ENCODE measurements around the gene FRMD3. TPM values are rescaled to one million over a fixed set of nuclear protein-coding genes. Genes with fewer than 3 reads are reported as not detected.

The FRMD3 gene
- polyA plus RNA-seq, 1 donor from 2014 or later: 13.0 TPM

GRCh38 chr9:83544002-83544698 lies 5.9 kb upstream of the FRMD3 start:
- Histone ChIP-seq H3F3A (ENCODE audit: insufficient read depth, low read length, poor library complexity, severe bottlenecking) (no peaks in the 10 kb centered on the region), H3K9me3 (ENCODE audit: low read length) (no peaks in the 10 kb centered on the region), H2AFZ (ENCODE audit: low read depth, low read length) (no peak overlapping the region), H3K9ac (ENCODE audit: low read length) (no peak overlapping the region), H3K79me2 (replicated peaks; ENCODE audit: insufficient read depth, low read length) (no peaks in the 10 kb centered on the region), H3K4me2 (ENCODE audit: low read length) (no peak overlapping the region), H4K20me1 (ENCODE audit: insufficient read depth) (no peaks in the 10 kb centered on the region), H3K9me2 (ENCODE audit: insufficient read depth, low read length) (no peaks in the 10 kb centered on the region), H3K4me3 (ENCODE audit: low read length) (no peak overlapping the region), H3K36me3 (ENCODE audit: insufficient read depth, low read length) (no peaks in the 10 kb centered on the region), H3K27ac (ENCODE audit: low read length) (no peak overlapping the region), H3K27me3 (ENCODE audit: insufficient read depth, low read depth, low read length) (no peaks in the 10 kb centered on the region)
- peak; percentile 66 for TF ChIP-seq RAD21 (conservative IDR thresholded peaks at IDR 0.05)
- TF ChIP-seq CTCF (IDR thresholded peaks at IDR 0.05; ENCODE audit: poor library complexity, severe bottlenecking): peak; percentile 65
- TF ChIP-seq SMC3 (conservative IDR thresholded peaks at IDR 0.05; ENCODE audit: poor library complexity): peak; percentile 70
- TF ChIP-seq POLR2AphosphoS5 (IDR thresholded peaks at IDR 0.05): no peak

GRCh38 chr9:83538890-83539238 lies 663 bp upstream of the FRMD3 start:
- Histone ChIP-seq H2AFZ (ENCODE audit: low read depth, low read length) (peak overlapping the region; percentile 82), H3K4me2 (ENCODE audit: low read length) (peak overlapping the region; percentile 43), H3K4me3 (ENCODE audit: low read length) (peak overlapping the region; percentile 95), H3F3A (ENCODE audit: insufficient read depth, low read length, poor library complexity, severe bottlenecking) (no peaks in the 10 kb centered on the region), H3K27ac (ENCODE audit: low read length) (peak overlapping the region; percentile 65), H3K27me3 (ENCODE audit: insufficient read depth, low read depth, low read length) (peaks cover 16% of the 10 kb centered on the region), H3K9me3 (ENCODE audit: low read length) (no peaks in the 10 kb centered on the region), H3K79me2 (replicated peaks; ENCODE audit: insufficient read depth, low read length) (no peaks in the 10 kb centered on the region), H3K9ac (ENCODE audit: low read length) (peak overlapping the region; percentile 78), H4K20me1 (ENCODE audit: insufficient read depth) (no peaks in the 10 kb centered on the region), H3K36me3 (ENCODE audit: insufficient read depth, low read length) (no peaks in the 10 kb centered on the region), H3K9me2 (ENCODE audit: insufficient read depth, low read length) (no peaks in the 10 kb centered on the region)
- no peak for TF ChIP-seq RAD21 (conservative IDR thresholded peaks at IDR 0.05)
- TF ChIP-seq CTCF (IDR thresholded peaks at IDR 0.05; ENCODE audit: poor library complexity, severe bottlenecking): no peak
- no peak for TF ChIP-seq EZH2 (IDR thresholded peaks at IDR 0.05; ENCODE audit: borderline replicate concordance, insufficient read depth, low read length, poor library complexity, severe bottlenecking)
- no peak for TF ChIP-seq MXI1 (conservative IDR thresholded peaks at IDR 0.05; ENCODE audit: poor library complexity, severe bottlenecking)
- TF ChIP-seq SMC3 (conservative IDR thresholded peaks at IDR 0.05; ENCODE audit: poor library complexity): no peak
- TF ChIP-seq EP300 (conservative IDR thresholded peaks at IDR 0.05; ENCODE audit: poor library complexity, severe bottlenecking): no peak
- TF ChIP-seq TAF1 (IDR thresholded peaks at IDR 0.05; ENCODE audit: low read depth): no peak
- TF ChIP-seq, protein P1, sequence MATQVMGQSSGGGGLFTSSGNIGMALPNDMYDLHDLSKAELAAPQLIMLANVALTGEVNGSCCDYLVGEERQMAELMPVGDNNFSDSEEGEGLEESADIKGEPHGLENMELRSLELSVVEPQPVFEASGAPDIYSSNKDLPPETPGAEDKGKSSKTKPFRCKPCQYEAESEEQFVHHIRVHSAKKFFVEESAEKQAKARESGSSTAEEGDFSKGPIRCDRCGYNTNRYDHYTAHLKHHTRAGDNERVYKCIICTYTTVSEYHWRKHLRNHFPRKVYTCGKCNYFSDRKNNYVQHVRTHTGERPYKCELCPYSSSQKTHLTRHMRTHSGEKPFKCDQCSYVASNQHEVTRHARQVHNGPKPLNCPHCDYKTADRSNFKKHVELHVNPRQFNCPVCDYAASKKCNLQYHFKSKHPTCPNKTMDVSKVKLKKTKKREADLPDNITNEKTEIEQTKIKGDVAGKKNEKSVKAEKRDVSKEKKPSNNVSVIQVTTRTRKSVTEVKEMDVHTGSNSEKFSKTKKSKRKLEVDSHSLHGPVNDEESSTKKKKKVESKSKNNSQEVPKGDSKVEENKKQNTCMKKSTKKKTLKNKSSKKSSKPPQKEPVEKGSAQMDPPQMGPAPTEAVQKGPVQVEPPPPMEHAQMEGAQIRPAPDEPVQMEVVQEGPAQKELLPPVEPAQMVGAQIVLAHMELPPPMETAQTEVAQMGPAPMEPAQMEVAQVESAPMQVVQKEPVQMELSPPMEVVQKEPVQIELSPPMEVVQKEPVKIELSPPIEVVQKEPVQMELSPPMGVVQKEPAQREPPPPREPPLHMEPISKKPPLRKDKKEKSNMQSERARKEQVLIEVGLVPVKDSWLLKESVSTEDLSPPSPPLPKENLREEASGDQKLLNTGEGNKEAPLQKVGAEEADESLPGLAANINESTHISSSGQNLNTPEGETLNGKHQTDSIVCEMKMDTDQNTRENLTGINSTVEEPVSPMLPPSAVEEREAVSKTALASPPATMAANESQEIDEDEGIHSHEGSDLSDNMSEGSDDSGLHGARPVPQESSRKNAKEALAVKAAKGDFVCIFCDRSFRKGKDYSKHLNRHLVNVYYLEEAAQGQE (IDR thresholded peaks at IDR 0.05; ENCODE audit: borderline replicate concordance): no peak

Measured in neural cell (in vitro differentiated cells).